RWPE1 (cell line): ENCODE measurements around the gene CCDC102A.
A peak's percentile ranks its signal among the peaks of the same experiment; 100 is the strongest.

ENCODE experiments used
- CTCF ChIA-PET: fragments of 350-600 bp; sonication (Branson Sonifier 250); formaldehyde crosslinking; extraction: SDS; loops from one replicate; lab custom pipeline; 2021; lab: Yijun Ruan, JAX
- POLR2A ChIA-PET: fragments of 400-600 bp; formaldehyde crosslinking; extraction: SDS; loops from one replicate; lab custom pipeline; 2020; ENCODE audit warnings: antibody characterized with exemption; ENCODE audit not compliant: low non-redundant PET; lab: Yijun Ruan, JAX
- DNase-seq: peaks from one replicate; pipeline ENCODE4 v3.0.0; 2012; ENCODE audit warnings: low spot score
- H3K27ac ChIP-seq: fragments of 450-650 bp; 2 replicates; pipeline ENCODE4 v1.5.1; 2017
- CTCF ChIP-seq: fragments of 450-650 bp; conservative IDR thresholded peaks from 2 replicates; pipeline ENCODE4 v1.5.1; 2017; ENCODE audit warnings: low read depth, mild to moderate bottlenecking

CCDC102A gene

GRCh38 chr16:57514791-57515600, 21.4 kb downstream of the CCDC102A start:
- ChIA-PET POLR2A (no interaction called here), CTCF (interaction anchor here (0.6 kb wide), 1 partner anchor 293 kb away, joined by 3 read pairs; no protein-coding TSS in a partner anchor)
- TF ChIP-seq CTCF: no peak
- no peak for DNase-seq
- H3K27ac ChIP-seq: peak overlapping the region; percentile 2; the same call in 1 of the 2 replicates

GRCh38 chr16:57514371-57514770, 22.0 kb downstream of the CCDC102A start:
- ChIA-PET POLR2A (no interaction called here), CTCF (interaction anchor here (0.6 kb wide), 1 partner anchor 294 kb away, joined by 3 read pairs; no protein-coding TSS in a partner anchor)
- 0 out of 2 replicates have a peak overlapping the region, but pooled peaks have one; percentile 2 for H3K27ac ChIP-seq
- DNase-seq: no peak
- TF ChIP-seq CTCF: no peak

GRCh38 chr16:57513371-57514102, 22.8 kb downstream of the CCDC102A start:
- no peak for TF ChIP-seq CTCF
- ChIA-PET POLR2A (no interaction called here), CTCF (interaction anchor here (0.5 to 0.6 kb wide), 2 partner anchors 11 to 62 kb away, joined by 4 read pairs; no protein-coding TSS in a partner anchor)
- no peak overlapping the region; the same call in 1 of the 2 replicates for H3K27ac ChIP-seq
- no peak for DNase-seq

- no peak for DNase-seq
- CTCF ChIA-PET: interaction anchor here (0.7 kb wide), 1 partner anchor 103 kb away, joined by 7 read pairs; no protein-coding TSS in a partner anchor
- no peak overlapping the region for H3K27ac ChIP-seq
- POLR2A ChIA-PET: no interaction called here
- TF ChIP-seq CTCF: no peak
Measured at GRCh38 chr16:57512296-57513001, 23.9 kb downstream of the CCDC102A start.

- no peak overlapping the region for H3K27ac ChIP-seq
- DNase-seq: no peak
- TF ChIP-seq CTCF: no peak
- CTCF ChIA-PET: no interaction called here
- POLR2A ChIA-PET: no interaction called here
Measured at GRCh38 chr16:57510016-57510871, 26.1 kb downstream of the CCDC102A start.
